CD4-positive, alpha-beta T cell treated with Interleukin-10 for 1 hour (primary cell): ENCODE data around the gene TGM5.
"Not testable (repeated sequence)": the region's sequence is repeated elsewhere in the genome, so short reads cannot be mapped to it uniquely, and the experiment has no call there.

Experiments used
- DNase-seq: peaks from one replicate; pipeline ENCODE4 v3.0.0-alpha.2; 2020

TGM5 gene

DNA sequence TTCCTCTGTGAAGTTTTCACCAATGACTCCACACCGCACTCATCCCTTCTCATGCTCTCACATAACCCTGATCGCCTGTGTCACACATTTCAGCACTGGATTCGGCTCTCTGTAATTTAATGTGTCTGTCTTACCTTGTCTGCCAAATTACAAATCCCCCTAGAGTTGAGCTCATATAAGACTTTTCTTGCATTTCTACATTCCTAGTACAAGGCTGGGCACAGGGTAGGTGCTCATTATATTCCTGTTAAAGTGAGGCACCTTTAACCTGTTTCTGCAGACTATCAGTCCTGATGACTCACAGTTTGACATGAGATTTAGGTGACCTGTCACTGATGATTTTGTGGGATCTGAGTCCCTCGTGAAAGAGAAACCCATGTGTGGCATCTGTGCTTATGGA, 22.6 kb downstream of the TGM5 start:
- DNase-seq = no peak

DNA sequence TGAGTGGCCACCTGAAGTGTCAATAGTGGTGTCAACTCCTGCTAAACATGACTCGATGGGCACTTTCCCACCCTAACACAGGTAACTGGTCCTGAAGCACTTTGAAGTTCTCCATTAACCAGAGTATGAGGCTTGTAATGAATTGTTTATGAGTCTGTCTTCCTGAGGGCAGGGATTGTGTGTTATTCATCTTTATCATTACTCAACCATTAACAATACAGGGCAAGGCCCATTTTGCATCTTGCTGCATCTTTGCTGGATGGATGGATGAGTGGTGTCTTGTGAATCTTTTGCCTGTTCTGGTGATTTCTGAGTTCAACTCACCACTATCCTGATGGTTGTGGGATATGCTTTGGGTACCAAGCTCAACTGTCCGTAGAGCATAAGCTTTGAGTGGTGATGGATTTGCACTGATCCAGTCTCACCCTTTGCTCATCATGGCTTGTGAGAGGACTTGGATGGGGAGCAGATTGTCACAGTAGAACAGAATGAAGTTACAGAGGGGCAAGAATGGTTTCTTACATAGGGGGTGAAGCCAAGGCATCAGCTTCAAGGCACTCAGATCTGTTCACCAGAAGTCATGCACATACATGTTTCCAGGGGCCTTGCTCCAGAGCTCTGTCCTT, 23.6 kb downstream of the TGM5 start:
- no peak for DNase-seq

DNA sequence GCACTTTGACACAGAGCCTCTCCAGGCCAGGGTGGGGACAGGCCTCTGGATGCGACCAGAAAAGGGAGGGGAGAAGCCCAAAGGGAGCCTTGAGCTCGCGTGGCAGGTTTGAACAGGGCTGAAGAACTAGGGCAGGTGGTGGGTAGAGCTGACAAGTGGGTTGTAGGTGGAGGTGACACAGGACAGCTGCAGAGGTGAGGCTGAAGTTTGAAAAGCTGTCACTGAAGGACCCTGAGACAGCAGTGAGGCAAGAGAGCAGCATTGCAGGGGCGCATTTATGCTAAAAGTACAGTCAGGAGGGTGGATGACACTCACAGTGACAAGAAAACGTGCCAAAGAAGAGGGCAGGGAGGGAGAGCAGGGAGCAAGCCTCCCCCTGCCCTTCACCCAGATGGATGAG, 24.1 kb downstream of the TGM5 start:
- DNase-seq = no peak

DNA sequence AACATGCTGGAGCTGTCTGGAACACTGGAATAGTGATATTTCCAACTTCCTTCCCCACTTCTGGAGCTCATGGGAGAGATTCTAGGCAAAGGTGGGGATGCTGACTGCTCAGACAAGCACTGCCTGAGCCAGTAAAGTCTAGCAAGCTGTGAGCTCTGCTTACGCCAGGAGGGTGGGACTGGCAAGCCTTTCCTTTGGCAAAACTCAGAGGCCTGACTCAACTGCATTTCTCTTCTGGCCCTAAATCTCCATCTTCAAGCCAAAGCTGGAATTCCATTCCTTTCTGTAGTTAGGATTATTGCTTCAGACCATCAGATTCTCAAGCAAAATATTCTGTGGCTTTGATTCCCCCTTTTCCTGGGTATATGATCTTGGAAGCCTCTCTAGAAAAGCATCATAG, 25.6 kb downstream of the TGM5 start:
- no peak for DNase-seq

DNA sequence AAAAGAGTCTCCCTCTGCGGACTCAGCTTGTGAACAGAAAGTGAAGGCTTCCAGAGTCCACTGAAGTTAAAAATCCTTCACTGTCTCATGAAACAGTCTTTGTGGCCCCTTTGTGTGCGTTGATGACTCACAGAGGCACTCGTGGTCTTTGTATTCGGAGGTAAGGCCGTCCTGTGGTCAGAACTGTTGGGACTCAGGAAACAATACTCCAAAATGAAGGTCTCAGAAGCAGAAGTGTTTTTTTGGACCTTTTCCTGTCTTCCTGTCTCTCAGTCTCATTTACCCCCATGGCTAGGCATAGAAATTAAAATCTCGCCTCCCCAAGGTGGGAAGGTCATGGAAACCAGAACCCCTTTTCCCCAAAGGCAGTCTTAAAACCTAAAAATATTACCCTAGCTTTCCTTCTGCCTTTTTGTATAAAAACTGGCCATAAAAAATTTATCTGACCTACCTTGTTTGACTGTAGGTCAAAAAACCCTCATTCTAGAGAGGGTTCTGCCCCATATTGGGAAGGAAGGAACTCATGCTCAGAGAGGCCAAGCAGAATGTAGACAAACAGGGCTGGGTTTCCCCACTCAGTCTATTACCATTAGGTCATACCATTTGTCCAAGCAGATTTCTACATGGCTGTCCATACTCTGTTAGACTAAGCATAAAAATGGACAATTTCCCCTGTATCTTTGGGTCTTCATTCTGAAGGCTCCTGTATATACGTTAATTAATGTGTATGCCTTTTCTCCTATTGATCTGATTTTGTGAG, 26.8 kb downstream of the TGM5 start:
- DNase-seq = no peak

DNA sequence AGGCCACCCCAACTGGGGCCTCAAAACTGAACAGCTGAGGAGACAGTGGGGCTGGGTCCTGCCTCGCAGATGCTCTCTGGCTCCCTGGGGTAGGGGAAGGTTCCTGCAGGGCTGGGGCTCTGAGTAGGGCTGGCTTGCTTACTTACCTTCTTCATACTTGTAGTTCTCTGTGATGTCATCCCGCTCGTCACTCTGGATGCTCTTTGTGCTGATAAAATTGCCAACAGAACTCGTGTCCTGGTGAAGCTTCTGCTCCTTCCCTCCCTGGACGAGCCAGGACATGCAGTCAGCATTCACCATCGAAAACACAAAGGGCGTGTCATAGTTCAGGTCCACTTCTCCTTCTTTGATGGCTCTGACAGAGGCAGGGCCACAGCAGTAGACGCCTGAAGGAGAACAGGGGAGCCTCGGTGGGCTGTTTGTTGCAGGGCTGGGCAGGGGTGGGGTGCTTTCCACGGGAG, 28.0 kb downstream of the TGM5 start:
- no peak for DNase-seq

DNA sequence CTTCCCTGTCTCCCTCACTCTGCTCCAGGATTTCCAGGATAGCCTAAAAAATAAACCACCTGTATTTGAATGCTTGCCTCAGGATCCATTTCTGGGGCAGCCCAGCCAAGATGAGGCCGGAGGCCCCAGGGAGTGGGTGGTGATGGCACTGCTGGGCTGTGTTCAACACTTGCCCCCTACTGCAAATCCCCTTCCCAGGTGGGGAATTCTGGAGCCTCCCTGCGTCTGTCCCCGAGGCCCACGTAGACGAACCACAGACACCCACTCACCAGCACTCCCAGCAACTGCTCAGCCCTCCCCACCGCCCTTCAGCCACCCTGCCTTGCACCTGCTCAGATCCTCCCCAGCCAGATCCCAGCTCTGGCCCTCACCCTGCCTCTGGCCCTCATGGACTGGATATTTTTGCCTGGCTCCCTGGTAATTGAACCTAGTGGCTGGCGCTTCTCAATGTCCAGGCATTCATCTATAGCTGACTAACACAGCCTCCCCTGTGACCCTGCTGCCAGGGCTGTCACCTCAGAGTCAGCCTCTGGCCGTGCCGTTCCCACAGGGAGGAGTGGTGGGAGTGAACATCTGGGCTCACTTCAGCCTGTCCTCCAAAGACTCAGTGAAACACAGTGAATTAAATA, 28.8 kb downstream of the TGM5 start:
- DNase-seq = no peak

DNA sequence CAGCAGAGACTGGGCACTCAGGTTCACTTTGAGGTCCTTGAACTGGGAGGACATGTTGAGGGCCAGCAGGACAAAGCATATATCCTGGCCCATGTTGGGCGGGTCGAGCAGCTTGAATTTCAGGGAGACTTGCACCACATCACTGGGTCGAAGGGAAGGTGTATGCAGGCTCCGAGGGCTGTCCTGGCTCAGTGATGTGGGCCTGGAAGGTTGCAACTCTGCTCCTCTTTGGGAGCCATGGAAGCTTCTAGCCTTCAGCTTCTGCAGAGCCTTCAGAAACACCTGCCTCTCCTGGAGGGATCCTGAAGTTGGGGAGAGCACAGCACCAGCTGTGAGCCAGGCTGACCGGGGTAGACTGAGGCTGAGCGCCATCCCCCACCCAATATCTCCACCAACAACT, 31.2 kb downstream of the TGM5 start:
- no peak for DNase-seq

DNA sequence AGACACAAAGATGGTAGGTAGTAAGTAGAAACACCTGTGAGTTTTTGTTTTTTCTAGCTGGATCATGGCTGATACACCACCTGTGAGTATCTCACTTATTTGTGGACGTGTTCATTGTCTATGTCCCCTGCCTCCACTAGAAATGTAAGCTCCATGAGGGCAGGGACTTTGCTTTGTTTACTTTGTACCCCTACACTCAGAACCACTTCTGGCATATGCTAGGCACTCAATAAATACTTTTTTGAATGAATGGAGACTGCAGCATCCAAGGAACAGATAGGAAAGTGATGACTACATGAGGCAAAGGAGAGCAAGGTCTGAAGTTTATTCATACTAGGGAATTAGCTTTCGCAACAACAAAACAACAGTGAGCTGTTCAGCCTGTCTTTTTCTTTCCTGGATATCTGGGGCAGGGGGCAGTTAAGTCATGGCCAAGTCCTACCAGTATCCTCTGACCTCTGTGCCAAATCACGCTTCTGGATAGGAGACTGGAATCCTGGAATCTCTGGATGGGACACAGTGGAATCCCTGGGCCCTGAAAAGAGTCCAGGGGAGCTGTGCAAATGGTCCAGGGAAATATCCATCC, 34.3 kb downstream of the TGM5 start:
- DNase-seq = no peak

DNA sequence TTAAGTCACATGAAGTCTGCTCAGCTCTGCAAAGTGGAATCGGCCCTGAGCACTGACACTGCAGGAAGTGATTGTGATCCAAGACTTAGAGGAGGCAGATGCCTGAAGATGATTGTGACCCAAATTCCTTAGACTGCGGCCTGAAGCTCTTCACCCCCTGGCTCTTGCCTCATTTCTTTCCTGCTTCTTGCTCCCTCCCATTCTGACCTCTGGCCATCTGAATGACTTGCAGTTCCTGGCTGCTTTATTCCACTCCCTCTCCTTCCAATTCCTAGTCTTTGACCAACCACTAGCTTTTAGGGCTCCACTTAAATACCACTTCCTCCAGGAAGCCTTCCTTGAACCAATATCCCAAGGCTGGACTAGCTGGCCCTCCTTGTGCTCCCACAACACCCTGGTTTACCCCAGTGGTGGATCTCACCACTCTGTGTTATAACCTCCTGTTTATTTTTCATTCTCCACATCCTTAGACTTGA, 36.0 kb downstream of the TGM5 start:
- DNase-seq = no peak

DNA sequence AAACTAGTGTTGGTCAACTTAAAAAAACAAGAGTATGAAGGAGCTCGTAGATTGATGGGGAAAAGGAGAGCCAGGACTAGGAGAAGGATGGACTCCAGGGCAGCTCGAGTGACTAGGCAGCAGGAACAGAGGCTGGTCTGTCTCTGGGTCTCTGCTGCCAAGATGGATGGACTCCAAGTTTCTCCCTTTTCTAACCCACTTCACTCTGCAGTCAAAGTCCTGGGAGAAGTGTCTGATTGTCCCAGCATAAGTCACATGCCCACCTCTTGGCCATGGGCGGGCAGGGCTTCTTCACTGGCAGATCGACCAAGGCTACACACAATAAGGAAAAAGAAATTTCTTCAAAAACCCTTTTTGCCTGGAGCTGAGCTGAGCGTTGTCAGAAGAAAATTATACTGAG, 36.8 kb downstream of the TGM5 start:
- DNase-seq = no peak

DNA sequence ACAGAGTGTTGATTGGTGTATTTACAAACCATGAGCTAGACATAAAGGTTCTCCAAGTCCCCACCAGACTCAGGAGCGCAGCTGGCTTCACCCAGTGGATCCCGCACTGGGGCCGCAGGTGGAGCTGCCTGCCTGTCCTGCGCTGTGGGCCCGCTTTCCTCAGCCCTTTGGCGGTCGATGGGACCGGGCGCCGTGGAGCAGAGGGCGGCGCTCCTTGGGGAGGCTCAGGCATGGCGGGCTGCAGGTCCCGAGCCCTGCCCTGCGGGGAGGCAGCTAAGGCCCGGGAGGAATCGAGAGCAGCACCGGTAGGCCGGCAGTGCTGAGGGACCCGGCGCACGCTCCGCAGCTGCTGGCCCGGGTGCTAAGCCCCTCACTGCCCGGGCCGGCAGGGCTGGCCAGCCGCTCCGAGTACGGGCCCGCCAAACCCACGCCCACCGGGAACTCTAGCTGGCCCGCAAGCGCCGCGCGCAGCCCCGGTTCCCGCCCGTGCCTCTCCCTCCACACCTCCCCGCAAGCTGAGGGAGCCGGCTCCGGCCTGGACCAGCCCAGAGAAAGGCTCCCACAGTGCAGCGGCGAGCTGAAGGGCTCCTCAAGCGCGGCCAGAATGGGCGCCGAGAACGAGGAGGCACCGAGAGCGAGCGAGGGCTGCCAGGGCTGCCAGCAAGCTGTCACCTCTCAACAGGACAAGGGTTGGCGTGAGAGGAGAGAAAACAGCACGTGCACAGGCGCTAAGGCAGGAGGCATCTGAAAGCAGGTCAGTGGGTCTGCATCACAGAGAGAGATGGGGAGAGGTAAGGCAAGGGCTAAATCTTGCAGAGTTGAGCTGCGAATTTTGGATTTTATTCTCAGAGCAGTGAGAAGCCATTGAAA, 40.1 kb downstream of the TGM5 start:
- no peak for DNase-seq

DNA sequence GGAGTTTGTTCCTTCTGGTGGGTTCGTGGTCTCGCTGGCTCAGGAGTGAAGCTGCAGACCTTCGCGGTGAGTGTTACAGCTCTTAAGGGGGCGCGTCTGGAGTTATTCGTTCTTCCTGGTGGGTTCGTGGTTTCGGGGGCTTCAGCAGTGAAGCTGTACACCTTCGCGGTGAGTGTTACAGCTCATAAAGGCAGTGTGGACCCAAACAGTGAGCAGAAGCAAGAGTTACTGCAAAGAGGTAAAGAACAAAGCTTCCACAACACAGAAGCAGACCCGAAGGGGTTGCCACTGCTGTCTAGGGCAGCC, 40.8 kb downstream of the TGM5 start:
- DNase-seq = not testable (repeated sequence)

DNA sequence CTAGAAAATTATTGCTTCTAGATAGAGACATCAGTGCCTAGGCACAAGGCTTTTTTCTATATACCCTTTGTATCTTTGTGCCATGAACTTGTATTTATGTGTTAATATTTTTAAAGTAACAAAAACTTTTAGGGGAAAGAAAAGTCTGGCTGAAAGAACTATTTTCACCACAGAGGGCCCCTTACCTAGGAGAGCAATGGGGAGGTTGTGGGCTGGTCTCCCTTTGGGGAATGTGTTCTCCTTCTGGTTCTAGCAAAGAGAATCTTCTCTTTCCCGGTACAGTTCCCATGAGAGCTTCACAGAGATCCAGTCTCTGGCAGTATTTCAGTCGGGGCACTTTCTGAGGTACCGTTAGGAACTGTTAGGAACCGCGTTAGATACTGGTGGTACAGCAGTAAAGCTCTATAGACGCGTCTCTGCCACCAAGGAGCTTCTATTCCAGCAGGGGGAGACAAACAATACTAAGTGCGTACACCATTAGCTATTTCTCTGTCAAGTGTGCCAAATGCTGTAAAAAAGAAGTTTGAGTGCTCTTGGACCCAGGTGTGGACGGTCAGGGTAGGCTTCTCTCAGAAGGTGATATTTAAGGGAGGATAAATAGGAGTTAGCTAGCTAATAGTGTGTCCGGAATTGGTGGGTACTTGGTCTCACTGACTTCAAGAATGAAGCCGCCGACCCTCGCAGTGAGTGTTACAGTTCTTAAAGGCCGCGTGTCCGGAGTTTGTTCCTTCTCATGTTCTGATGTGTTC, 41.4 kb downstream of the TGM5 start:
- peak; percentile 63 for DNase-seq

DNA sequence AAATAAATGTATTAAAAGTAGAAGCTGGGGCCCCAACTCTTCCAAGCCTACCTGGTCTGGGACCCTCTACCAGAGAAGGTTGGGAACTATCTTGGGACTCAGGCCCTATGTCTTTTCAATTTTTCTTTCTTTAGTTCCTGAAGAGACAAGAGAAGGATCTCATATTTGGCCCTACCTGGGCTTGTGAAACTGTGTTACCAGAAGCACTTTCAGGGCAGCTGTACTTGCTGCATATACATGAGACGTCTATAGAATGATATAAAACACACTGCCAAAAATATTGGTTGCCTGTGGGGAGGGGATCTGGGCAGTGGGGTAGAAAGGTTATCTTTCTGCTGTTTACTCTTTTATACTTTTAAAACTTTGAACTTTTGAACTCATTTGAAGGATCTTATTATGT, 45.3 kb downstream of the TGM5 start:
- DNase-seq = no peak

DNA sequence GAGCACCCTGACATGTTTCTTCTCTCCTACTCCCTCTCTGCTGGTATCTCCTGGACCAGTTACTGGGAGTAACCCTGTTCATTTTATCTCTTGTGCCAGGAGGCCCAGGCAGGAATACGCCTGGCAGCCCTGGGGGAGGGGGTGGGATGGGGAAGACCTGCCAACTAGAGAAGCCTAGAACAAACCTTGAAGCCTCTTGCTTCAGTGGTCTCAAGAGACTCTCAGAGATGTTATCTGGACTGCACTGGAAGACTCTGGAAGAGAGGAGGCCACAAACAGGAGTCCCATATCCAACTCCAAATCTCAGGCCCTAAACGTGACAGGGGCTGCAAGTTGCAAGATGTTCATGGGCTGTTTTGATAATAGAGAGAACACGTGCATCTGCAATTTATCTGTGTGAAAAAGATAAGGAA, 45.7 kb downstream of the TGM5 start, which contains the start of gene EPB42:
TSS of gene EPB42 (minus strand) at position 28 of the 413 bp plus-strand sequence. CDS start 193 bp downstream, outside the sequence.
- no peak for DNase-seq

DNA sequence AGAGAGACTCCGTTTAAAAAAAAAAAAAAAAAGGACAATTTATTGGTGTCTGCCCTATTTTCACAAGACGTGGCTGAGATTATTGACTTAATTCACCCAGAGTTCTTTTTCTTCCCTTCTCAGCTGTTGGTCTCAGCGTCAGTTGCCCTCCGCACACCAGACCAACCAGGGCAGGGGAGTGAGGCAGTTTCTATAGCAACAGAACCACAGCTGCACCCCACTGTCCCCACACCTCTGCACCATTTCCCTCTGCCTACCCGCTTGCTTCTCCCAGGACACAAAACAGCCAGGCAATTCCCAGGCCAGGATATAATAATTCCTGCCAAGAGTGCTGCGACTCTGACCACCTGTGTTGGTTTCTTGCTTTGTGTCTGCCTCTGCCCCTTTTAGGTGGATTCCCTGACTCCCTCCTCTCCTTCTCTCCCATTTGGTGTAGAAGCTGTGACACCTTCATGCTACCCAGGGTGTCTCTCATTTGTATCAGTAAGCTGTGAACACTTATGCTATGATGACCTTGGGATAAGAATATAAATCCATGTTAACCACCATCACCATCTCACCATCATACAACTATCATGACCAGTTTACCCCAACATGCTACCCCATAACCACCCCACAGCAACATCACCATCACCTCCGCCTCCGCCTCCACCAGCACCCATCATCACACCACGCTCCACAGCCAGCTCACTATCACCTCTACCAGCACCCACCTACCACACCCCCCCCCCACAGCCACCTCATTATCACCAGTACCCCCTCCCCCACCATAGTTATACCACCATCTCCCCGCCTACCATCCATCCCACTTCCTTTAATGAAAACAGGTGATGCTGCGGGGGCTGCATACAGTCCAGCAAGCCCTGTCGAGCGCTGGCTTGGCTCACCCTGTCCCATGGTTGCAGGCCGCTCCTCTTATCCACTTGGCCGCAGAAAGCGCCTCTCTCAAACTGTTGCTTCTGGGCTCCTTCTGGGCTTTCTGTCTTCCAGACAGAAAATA, 46.5 kb downstream of the TGM5 start:
- no peak for DNase-seq

DNA sequence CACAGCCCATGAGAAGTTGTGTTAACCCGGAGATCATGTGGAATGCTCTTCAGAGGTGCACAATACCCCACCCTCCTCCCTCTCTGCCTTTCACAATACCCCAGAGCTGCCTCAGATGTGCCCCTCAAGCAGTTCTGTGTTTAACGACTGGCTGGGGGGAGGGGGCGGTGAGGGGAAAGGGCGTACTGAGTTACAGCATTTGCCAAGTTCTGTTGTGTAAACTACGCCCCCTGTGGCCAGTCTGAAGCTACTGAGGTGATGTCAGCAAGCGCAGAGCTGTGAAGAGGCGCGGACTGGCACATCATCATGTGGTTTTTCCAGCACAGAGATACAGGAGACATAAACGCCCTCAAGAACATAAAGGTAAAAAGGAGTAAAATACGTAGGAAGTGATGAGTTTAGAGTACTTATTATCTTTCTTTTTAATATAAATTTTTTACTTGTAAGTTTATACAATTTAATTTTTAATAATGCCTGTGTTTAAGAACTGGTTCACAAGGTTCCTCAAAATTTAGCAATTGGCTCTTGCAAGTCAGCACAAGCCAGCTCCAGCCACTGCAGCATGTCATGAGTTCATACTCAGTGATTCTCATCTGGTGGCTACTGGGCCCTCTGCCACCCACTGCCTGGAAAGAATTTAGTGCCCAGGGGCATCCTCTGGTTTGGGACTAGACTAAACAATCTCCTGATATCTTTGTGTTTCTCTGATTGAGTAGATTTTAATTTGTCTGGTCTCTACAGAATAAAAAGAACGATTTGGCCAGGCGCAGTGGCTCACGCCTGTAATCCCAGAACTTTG, 47.6 kb downstream of the TGM5 start:
- no peak for DNase-seq

DNA sequence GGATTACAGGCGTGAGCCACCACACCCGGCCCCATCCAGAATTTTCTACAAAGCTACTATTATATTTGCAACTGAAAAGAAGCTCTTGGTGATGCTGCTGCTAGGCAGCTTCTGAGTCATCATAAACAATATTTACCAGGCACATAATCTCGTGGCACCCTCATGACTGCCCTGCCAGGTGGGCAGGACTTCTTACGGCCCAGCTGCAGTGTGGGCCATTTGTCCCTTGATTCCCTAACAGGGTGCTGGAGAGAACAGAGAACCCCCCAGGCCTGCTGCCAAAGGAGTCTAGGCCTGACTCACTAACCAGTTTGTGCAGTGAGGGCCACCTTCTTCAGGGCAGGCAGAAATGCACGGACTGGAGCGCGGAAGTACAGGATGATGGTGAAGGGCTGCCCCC, 50.8 kb downstream of the TGM5 start:
- no peak for DNase-seq
